Epidermal melanocyte (primary cell): Measurements from ENCODE around the gene SLC31A2.

Source experiments
- DNase-seq: peaks from one replicate; pipeline ENCODE4 v3.0.0; 2011; ENCODE audit warnings: low spot score; ENCODE audit not compliant: insufficient read length

SLC31A2 gene

GRCh38 chr9:113185271-113185670 is 34.5 kb downstream of the SLC31A2 start:
- DNase-seq: peak; percentile 33

- no peak for DNase-seq
These were observed 35.4 kb downstream of the SLC31A2 start for GRCh38 chr9:113186137-113186755.

GRCh38 chr9:113187929-113188595 is 37.3 kb downstream of the SLC31A2 start:
- peak; percentile 60 for DNase-seq

GRCh38 chr9:113192455-113192854 is 41.6 kb downstream of the SLC31A2 start:
- no peak for DNase-seq

- no peak for DNase-seq
These were observed 49.0 kb downstream of the SLC31A2 start for GRCh38 chr9:113199683-113200329.

GRCh38 chr9:113205432-113205831 is 54.6 kb downstream of the SLC31A2 start:
- DNase-seq: no peak

- no peak for DNase-seq
These were observed 55.1 kb downstream of the SLC31A2 start for GRCh38 chr9:113205861-113206260.

GRCh38 chr9:113210815-113211214 is 60.0 kb downstream of the SLC31A2 start:
- no peak for DNase-seq
